ENCODE data around the gene GRIK4.

GRCh38 chr11:120719348-120719747 lies 207.8 kb downstream of the GRIK4 start:
- no peak for TF ChIP-seq CTCF (IDR thresholded peaks at IDR 0.05)
- no peak for TF ChIP-seq EZH2 (IDR thresholded peaks at IDR 0.05)
- TF ChIP-seq EZH2phosphoT487 (IDR thresholded peaks at IDR 0.05), result no peak
